Fibroblast of upper back skin (primary cell): ENCODE results near the gene CLEC18B.
A peak's percentile ranks its signal among the peaks of the same experiment; 100 is the strongest.
"Not testable (repeated sequence)": the region's sequence is repeated elsewhere in the genome, so short reads cannot be mapped to it uniquely, and the experiment has no call there.

Experiments
- DNase-seq: peaks from one replicate; pipeline ENCODE4 v3.0.0-alpha.2; 2013

CLEC18B gene

GRCh38 chr16:74404148-74404933 lies 16.9 kb downstream of the CLEC18B start:
- not testable (repeated sequence) for DNase-seq

- not testable (repeated sequence) for DNase-seq
Observed at GRCh38 chr16:74400238-74400637, 21.0 kb downstream of the CLEC18B start.

DNA sequence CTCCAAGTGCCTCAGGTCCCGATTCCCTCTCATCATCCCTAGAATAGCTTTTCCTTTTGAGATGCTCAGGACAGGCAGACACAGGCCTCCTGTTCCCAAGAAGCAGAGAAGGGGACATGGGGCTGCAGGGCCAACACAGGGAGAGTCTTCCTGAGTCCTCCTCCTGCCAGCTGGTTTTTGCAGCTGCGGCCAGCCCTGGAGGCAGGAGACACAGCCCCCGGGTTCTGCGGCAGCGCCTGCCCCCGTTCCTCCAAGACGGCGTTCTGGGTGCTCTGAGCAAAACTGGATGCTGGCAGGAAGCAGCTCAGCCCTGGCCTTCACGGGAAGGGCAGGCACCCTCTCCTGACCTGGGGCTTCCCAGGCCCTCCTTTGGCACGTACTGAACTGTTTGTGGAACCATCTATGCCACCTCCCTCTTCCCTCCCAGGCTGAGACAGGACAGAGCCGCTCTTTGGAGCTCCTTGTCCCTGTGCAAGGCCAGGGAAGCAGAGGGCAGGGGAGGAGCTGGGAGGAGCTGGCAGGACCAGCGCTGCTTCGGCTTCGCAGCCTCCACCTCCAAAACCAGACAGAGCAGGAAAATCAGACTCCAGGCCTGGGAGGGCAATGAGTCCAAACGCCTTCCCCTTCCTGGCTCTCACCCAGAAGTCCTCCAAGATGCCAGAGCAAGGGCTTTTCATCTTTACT lies 22.9 kb downstream of the CLEC18B start:
- DNase-seq: not testable (repeated sequence)

GRCh38 chr16:74396521-74397017 lies 24.7 kb downstream of the CLEC18B start:
- peak; percentile 3 for DNase-seq

DNA sequence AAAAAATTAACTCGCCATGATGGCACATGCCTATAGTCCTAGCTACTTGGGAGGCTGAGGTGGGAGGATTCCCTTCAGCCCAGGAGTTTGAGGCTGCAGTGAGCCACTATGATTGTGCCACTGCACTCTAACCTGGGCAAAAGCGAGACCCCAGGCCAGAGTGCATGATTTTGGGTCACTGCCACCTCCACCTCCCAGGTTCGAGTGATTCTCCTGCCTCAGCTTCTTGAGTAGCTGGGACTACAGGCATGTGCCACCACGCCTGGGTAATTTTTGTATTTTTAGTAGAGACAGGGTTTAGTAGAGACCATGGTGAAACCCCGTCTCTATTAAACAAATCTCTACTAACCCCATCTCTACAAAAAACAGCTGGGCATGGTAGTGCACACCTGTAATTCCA lies 26.7 kb downstream of the CLEC18B start:
- not testable (repeated sequence) for DNase-seq

DNA sequence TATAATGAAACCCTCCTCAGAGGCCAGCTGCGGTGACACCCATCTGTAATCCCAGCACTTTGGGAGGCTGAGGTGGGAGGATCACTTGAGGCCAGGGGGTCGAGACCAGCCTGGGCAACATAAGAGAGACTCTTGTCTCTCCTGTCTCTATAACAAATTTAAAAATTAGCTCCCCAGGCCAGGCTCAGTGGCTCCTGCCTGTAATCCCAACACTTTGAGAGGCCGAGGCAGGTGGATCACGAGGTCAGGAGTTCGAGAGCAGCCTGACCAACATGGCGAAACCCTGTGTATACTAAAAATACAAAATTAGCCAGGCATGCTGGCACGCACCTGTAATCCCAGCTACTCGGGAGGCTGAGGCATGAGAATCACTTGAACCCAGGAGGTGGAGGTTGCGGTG lies 27.1 kb downstream of the CLEC18B start:
- not testable (repeated sequence) for DNase-seq

GRCh38 chr16:74391454-74392050 lies 29.7 kb downstream of the CLEC18B start:
- DNase-seq: not testable (repeated sequence)

- DNase-seq: not testable (repeated sequence)
Observed at GRCh38 chr16:74382339-74383034, 38.8 kb downstream of the CLEC18B start.

DNA sequence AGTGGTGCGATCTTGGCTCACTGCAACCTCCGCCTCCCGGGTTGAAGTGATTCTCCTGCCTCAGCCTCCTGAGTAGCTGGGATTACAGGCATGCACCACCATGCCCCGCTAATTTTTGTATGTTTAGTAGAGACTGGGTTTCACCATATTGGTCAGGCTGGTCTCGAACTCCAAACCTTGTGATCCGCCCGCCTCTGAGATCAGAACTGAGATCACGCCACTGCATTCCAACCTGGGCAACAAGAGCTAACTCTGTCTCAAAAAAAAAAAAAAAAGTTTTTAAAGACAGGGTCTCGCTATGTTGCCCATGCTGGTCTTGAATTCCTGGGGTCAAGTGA lies 47.5 kb downstream of the CLEC18B start:
- DNase-seq: not testable (repeated sequence)

GRCh38 chr16:74372953-74373846 lies 48.1 kb downstream of the CLEC18B start:
- no peak for DNase-seq

GRCh38 chr16:74372369-74372768 lies 48.9 kb downstream of the CLEC18B start:
- no peak for DNase-seq

DNA sequence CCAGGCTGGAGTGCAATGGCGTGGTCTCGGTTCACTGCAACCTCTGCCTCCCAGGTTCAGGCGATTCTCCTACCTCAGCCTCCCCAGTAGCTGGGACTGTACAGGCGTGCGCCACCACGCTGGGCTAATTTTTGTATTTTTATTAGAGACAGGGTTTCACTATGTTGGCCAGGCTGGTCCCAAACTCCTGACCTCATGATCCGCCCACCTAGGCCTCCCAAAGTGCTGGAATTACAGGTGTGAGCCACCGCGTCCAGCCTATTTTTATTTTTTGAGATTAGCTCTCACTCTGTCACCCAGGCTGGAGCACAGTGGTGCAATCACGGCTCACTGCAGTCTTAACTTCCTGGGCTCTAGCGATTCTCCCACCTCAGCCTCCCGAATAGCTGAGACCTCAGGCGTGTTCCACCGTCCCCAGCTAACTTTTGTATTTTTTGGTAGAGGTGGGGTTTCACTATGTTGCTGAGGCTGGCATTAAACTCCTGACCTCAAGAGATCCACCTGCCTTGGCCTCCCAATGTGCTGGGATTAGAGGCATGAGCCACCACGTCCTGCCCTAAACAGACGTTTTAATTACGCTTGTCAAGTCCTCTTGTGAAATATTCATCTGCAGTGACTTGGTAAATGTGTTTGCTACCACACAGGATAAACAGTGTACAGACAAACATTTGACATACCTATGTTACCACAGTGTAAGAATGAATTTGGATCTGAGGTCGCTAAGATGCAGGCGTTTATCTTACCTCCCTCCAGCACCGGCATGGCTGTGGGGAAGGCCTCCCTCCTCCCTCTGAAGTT lies 50.7 kb downstream of the CLEC18B start:
- not testable (repeated sequence) for DNase-seq

DNA sequence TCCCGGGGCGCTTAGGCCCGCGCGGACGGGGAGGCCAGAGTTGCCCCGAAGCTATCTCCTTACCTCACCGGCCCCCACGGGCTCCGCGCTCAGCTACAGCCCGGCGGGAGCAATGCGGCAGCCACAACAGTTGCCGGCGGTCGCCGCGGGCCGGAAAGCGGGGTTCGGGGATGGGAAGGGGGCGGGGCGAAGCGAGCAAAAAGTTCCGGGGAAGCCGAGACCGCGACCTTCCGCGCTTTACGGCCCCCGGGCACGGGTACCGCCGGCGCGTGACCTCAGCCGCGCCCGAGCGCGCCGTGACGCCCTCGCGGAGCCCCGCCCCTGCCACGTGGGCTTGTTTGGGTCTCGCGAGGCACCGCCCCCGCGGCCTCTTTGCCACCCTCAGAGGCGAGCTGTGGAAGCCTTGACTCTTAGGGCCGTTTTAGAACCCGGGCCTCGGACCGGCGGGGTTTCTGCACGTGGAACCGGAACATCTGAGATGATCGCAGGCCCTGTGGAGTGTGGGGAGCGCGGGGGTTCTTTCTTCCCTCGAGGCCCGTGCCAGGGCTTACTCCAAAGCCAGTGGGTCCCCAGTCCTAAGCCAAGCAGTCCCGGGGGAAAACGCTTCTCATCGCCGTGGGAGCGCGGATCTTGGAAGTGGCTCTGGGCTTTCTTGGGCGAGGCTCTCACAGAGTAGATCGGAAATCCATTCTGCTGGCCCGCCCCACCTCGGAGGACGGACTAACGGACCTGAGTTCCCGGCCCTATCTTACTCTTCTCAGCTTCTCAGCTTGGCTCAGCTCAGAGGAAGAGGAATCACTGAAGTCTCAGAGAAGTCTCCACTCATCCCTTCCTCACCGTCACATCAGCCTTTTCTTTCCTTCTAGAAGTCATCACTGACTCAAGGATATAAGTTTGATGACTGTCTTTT lies 53.0 kb downstream of the CLEC18B start:
- DNase-seq: peak; percentile 91

DNA sequence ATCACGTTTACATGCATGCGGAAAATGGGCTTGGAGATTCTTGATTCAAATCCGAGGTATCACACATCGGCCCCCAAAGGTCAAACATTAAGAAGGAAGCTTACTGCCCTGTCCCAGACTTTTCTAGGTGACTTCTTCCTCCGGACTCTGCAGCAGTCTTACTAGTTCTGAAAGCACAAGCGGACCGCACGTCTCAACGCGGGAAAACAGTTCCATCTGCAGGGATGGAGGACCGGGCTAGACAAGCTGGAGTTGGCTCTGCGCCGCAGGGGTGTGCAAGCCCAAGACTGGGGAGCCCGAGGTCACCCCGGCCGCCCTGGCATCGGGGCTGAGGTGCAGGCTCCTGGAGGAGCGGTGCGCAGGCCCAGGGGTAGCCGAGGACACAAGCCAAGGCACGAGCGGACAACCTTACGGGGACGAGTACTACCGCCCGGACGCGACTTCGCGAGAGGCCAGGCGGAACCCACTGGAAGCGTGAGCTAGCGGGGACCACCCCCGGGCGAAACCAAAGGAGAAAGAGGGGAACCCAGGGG lies 53.7 kb downstream of the CLEC18B start:
- DNase-seq: peak; percentile 6

DNA sequence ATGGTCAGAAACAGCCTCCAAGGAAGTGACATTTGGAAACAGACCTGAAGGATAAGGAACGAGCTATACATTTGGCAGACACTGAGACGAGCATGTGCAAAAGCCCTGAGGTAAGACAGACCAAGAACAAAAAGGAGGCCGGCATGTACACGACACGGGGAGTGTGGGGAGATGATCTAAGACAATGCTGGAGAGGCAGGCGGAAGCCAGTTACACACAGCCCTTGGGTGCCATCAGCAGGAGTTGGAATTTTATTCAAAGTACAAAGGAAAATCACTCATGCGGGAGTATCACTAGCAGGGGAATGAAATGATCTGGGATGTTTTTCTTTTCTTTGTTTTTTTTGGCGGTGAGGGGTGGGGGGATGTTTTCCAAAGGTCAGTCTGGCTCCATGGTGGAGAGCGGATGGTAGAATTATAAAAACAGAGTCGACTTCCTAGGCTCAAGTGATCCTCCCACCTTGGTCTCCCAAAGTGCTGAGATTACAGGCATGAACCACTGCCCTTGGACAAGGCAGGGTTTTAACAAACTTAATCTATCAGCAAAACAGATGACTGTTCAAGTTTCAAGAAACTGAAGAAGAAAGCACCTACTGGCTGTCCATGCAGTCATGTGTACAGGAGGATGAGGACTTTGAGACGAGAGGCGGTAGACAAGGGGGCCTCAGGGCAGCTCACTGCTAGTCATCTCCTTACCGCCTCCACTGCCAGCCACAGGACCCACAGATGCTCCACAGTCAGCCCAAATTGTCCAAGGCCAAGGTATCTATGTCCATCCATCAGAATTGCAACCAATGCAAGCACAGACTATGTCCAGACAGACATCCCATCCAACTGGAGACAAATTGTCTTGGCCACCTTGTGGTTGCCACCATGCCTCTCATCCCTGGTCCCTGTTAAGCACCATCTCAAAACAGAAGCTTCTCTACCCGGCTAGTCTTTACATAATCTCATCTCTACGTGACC lies 59.4 kb downstream of the CLEC18B start:
- DNase-seq: not testable (repeated sequence)
